MM.1S (cell line): ENCODE data around the gene P2RX6.

Experiments
- EZH2 ChIP-seq: fragments of 300-600 bp; sonication (generic); optimal IDR thresholded peaks from 2 replicates; pipeline ENCODE3; 2017; ENCODE audit warnings: low read depth, mild to moderate bottlenecking, antibody characterized with exemption, low read length, mixed read lengths
- EZH2phosphoT487 ChIP-seq: fragments of 300-600 bp; sonication (generic); IDR thresholded peaks from 2 replicates; pipeline ENCODE4 v1.6.1; 2018; ENCODE audit warnings: antibody characterized with exemption, low read length
- TF ChIP-seq, protein P1 (sequence below): fragments of 300-600 bp; sonication (generic); IDR thresholded peaks from 2 replicates; pipeline ENCODE4 v1.5.1; 2016; ENCODE audit warnings: antibody characterized with exemption, low read length, mixed read lengths

DNA sequence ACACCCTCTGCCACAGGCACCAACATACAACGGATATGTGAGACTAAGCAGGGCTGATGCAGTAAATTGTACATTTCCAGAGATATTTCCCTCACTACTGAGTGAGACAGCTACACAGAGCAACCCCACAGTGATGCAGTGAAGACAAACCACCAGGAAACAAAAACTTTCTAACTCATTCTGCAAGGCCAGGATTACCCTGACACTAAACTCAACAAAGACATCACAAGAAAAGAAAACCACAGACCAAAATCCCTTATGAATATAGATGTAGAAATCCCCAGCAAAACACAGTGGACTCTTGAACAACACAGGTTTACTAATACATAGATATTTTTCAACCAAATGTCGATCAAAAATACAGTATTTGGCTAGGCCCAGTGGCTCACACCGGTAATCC is 18.9 kb downstream of the P2RX6 start:
- TF ChIP-seq, protein P1, sequence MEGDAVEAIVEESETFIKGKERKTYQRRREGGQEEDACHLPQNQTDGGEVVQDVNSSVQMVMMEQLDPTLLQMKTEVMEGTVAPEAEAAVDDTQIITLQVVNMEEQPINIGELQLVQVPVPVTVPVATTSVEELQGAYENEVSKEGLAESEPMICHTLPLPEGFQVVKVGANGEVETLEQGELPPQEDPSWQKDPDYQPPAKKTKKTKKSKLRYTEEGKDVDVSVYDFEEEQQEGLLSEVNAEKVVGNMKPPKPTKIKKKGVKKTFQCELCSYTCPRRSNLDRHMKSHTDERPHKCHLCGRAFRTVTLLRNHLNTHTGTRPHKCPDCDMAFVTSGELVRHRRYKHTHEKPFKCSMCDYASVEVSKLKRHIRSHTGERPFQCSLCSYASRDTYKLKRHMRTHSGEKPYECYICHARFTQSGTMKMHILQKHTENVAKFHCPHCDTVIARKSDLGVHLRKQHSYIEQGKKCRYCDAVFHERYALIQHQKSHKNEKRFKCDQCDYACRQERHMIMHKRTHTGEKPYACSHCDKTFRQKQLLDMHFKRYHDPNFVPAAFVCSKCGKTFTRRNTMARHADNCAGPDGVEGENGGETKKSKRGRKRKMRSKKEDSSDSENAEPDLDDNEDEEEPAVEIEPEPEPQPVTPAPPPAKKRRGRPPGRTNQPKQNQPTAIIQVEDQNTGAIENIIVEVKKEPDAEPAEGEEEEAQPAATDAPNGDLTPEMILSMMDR = no peak
- TF ChIP-seq EZH2 (no peak), EZH2phosphoT487 (no peak)
